ENCODE measurements around the gene SLC17A3. TPM values are rescaled to one million over a fixed set of nuclear protein-coding genes. Genes with fewer than 3 reads are reported as not detected.

The SLC17A3 gene
- total and polyA plus RNA-seq, 2 experiments from 2014 or later: not detected

DNA sequence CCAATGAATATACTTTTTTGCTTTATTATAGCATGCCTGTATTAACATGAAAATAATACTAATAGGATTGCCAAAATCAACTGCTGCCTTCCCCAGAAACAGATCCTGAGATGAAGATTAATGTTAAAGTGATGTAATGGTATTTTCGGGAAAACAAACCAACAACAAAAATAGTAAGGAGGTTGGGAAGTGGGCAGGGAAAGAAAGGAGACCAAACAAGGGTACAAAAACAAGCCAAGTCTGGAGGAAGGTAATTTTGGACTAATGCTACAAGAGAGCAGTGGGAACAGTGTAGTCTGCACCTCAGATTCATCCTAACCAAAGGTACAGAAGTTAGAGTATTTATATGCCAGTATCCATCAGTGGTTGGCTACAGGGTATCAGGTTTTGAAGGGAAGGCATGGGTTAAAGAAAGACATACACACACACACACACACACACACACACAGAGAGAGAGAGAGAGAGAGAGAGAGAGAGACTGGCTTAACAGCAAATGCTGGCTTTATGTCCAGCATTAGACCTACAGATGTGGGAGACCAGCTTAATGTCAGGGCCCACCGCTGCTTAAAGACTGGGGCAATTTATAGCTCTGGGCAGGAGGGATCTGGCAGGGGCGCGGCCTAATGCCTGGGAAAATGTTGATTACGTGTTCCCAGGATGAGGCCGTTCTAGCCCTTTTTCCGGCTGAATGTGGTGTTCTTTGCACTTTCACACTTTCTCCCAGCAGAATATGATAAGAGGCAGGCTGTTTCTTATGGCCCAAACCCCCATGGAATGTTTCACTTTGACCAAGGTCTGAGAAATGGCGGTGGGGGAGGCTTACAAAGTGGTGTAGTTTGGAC lies 38.4 kb downstream of the SLC17A3 start:
- Histone ChIP-seq H3K4me2 (ENCODE audit: unreplicated experiment) (no peak overlapping the region), H3K27ac (no peak overlapping the region), H3K4me1 (ENCODE audit: insufficient read depth) (no peaks in the 10 kb centered on the region), H3K9me2 (ENCODE audit: insufficient read depth) (no peaks in the 10 kb centered on the region), H2AFZ (no peak overlapping the region), H3K79me2 (ENCODE audit: insufficient read depth) (no peaks in the 10 kb centered on the region), H4K20me1 (ENCODE audit: insufficient read depth) (no peaks in the 10 kb centered on the region), H3K9ac (no peak overlapping the region), H3K27me3 (replicated peaks; ENCODE audit: insufficient read depth) (0 out of 2 replicates have a peak, but pooled peaks cover 8% of the 10 kb centered on the region), H3K4me3 (no peak overlapping the region), H3K36me3 (ENCODE audit: low read depth) (no peaks in the 10 kb centered on the region), H3F3A (ENCODE audit: insufficient read depth) (no peaks in the 10 kb centered on the region), H3K9me3 (ENCODE audit: low read depth) (no peaks in the 10 kb centered on the region)
- no peak for DNase-seq
- in situ Hi-C loops (cut with MboI): no loop called here
- 11 to 15% methylated on average over 8 of the region's 8 CpGs for WGBS, 2 experiments (ENCODE audit: low coverage in 1 of 2, low lambda C conversion rate in 2 of 2, missing lambda C conversion rate in 2 of 2)
- TF ChIP-seq EZH2phosphoT487 (IDR thresholded peaks at IDR 0.05; ENCODE audit: insufficient read depth, low read depth) (no peak), EZH2 (IDR thresholded peaks at IDR 0.05; ENCODE audit: insufficient read depth, poor library complexity, severe bottlenecking) (no peak)

GRCh38 chr6:25834950-25835349 lies 39.1 kb downstream of the SLC17A3 start:
- in situ Hi-C loops (cut with MboI): no loop called here
- TF ChIP-seq EZH2 (IDR thresholded peaks at IDR 0.05; ENCODE audit: insufficient read depth, poor library complexity, severe bottlenecking) (no peak), EZH2phosphoT487 (IDR thresholded peaks at IDR 0.05; ENCODE audit: insufficient read depth, low read depth) (no peak)
- WGBS, 2 experiments (ENCODE audit: low coverage in 1 of 2, low lambda C conversion rate in 2 of 2, missing lambda C conversion rate in 2 of 2): 50 to 71% methylated on average over 1 of the region's 1 CpG

DNA sequence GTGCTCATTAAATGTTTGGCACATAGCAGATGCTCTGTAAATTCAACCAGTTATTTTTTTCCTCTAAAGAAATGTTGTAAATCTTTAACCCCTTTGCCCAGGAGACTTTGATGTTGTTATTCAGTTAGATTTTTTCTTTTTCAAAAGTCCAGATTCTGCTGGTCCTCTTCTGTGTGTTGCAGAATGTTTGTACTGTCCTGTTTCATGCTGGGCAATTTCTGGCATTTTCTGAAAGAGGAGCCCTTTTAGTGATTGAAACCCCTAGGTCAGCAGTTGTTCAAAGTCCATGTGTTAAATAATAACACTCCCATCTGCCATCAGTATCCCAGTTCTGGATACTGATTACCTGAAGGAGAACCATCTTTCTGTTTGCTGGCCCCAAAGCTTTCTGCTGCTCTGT lies 40.9 kb downstream of the SLC17A3 start:
- H3K9me3 ChIP-seq (ENCODE audit: low read depth): no peaks in the 10 kb centered on the region
- in situ Hi-C loops (cut with MboI): no loop called here
- no peaks in the 10 kb centered on the region for H3K4me1 ChIP-seq (ENCODE audit: insufficient read depth)
- H3K9ac ChIP-seq: no peak overlapping the region
- H3K79me2 ChIP-seq (ENCODE audit: insufficient read depth): no peaks in the 10 kb centered on the region
- H3K27me3 ChIP-seq (replicated peaks; ENCODE audit: insufficient read depth): 0 out of 2 replicates have a peak, but pooled peaks cover 8% of the 10 kb centered on the region
- H3K4me3 ChIP-seq: no peak overlapping the region
- DNase-seq: no peak
- no peak overlapping the region for H3K27ac ChIP-seq
- H3F3A ChIP-seq (ENCODE audit: insufficient read depth): no peaks in the 10 kb centered on the region
- H3K36me3 ChIP-seq (ENCODE audit: low read depth): no peaks in the 10 kb centered on the region
- H3K9me2 ChIP-seq (ENCODE audit: insufficient read depth): no peaks in the 10 kb centered on the region
- TF ChIP-seq EZH2 (IDR thresholded peaks at IDR 0.05; ENCODE audit: insufficient read depth, poor library complexity, severe bottlenecking) (no peak), EZH2phosphoT487 (IDR thresholded peaks at IDR 0.05; ENCODE audit: insufficient read depth, low read depth) (no peak)
- H4K20me1 ChIP-seq (ENCODE audit: insufficient read depth): no peaks in the 10 kb centered on the region
- H3K4me2 ChIP-seq (ENCODE audit: unreplicated experiment): no peak overlapping the region
- no peak overlapping the region for H2AFZ ChIP-seq

More at GRCh38 chr6:25834950-25835349, 39.1 kb downstream of the SLC17A3 start:
- 0 out of 2 replicates have a peak, but pooled peaks cover 8% of the 10 kb centered on the region for H3K27me3 ChIP-seq (replicated peaks; ENCODE audit: insufficient read depth)
- DNase-seq: no peak
- H2AFZ ChIP-seq: no peak overlapping the region
- no peaks in the 10 kb centered on the region for H3K9me2 ChIP-seq (ENCODE audit: insufficient read depth)
- no peak overlapping the region for H3K4me2 ChIP-seq (ENCODE audit: unreplicated experiment)
- no peak overlapping the region for H3K27ac ChIP-seq
- H3K4me3 ChIP-seq: no peak overlapping the region
- no peaks in the 10 kb centered on the region for H3K36me3 ChIP-seq (ENCODE audit: low read depth)
- H4K20me1 ChIP-seq (ENCODE audit: insufficient read depth): no peaks in the 10 kb centered on the region
- H3F3A ChIP-seq (ENCODE audit: insufficient read depth): no peaks in the 10 kb centered on the region
- no peaks in the 10 kb centered on the region for H3K4me1 ChIP-seq (ENCODE audit: insufficient read depth)
- H3K9me3 ChIP-seq (ENCODE audit: low read depth): no peaks in the 10 kb centered on the region
- H3K79me2 ChIP-seq (ENCODE audit: insufficient read depth): no peaks in the 10 kb centered on the region
- H3K9ac ChIP-seq: no peak overlapping the region

DNA sequence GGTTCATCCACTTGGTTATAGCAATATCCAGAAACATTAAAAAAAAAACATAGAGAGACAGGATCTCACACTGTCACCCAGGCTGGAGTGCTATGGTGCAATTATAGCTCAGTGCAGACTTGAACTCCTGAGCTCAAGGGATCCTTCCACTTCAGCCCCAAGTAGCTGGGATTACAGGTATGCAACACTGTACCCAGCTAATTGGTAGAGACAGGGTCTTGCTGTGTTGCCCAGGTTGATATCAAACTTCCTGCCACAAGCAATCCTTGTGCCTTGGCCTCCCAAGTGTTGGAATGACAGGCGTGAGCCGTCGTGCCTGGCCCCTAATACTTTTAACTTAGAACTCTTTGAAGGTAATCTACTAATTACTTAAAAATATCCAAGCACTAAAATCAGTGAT lies 41.4 kb downstream of the SLC17A3 start:
- no peaks in the 10 kb centered on the region for H3K9me3 ChIP-seq (ENCODE audit: low read depth)
- H3K36me3 ChIP-seq (ENCODE audit: low read depth): no peaks in the 10 kb centered on the region
- no peak overlapping the region for H3K4me3 ChIP-seq
- in situ Hi-C loops (cut with MboI): no loop called here
- H3K9me2 ChIP-seq (ENCODE audit: insufficient read depth): no peaks in the 10 kb centered on the region
- 0 out of 2 replicates have a peak, but pooled peaks cover 8% of the 10 kb centered on the region for H3K27me3 ChIP-seq (replicated peaks; ENCODE audit: insufficient read depth)
- H4K20me1 ChIP-seq (ENCODE audit: insufficient read depth): no peaks in the 10 kb centered on the region
- no peak overlapping the region for H3K27ac ChIP-seq
- H2AFZ ChIP-seq: no peak overlapping the region
- 54 to 67% methylated on average over 3 of the region's 3 CpGs for WGBS, 2 experiments (ENCODE audit: low coverage in 1 of 2, low lambda C conversion rate in 2 of 2, missing lambda C conversion rate in 2 of 2)
- no peaks in the 10 kb centered on the region for H3K79me2 ChIP-seq (ENCODE audit: insufficient read depth)
- no peaks in the 10 kb centered on the region for H3K4me1 ChIP-seq (ENCODE audit: insufficient read depth)
- no peak for TF ChIP-seq EZH2 (IDR thresholded peaks at IDR 0.05; ENCODE audit: insufficient read depth, poor library complexity, severe bottlenecking)
- TF ChIP-seq EZH2phosphoT487 (IDR thresholded peaks at IDR 0.05; ENCODE audit: insufficient read depth, low read depth): no peak
- DNase-seq: no peak
- no peak overlapping the region for H3K4me2 ChIP-seq (ENCODE audit: unreplicated experiment)
- H3K9ac ChIP-seq: no peak overlapping the region
- no peaks in the 10 kb centered on the region for H3F3A ChIP-seq (ENCODE audit: insufficient read depth)

Measured in GM23248 (cell line).